Immature natural killer cell (primary cell): ENCODE results near the gene LGALS14. TPM values are rescaled to one million over a fixed set of nuclear protein-coding genes. Genes with fewer than 3 reads are reported as not detected.

Experiments used
- DNase-seq, 3 donors: peaks; one replicate each; pipeline ENCODE4 v3.0.0; 2022; ENCODE audit warnings: mixed read lengths in 1 of 3
- H3K27ac Mint-ChIP-seq, 6 donors: one replicate each; pipeline ENCODE4 v1.8.0; 2020; ENCODE audit warnings: mixed read lengths in 6 of 6, mild to moderate bottlenecking in 5 of 6, inconsistent platforms in 4 of 6, moderate library complexity in 3 of 6
- H3K27me3 Mint-ChIP-seq, 3 donors: one replicate each; pipeline ENCODE4 v1.8.0; 2020 to 2021; ENCODE audit warnings: low read depth in 3 of 3, mild to moderate bottlenecking in 3 of 3, mixed read lengths in 3 of 3, moderate library complexity in 3 of 3, inconsistent platforms in 1 of 3
- H3K36me3 Mint-ChIP-seq, 3 donors: one replicate each; pipeline ENCODE4 v1.8.0; 2020; ENCODE audit warnings: mixed read lengths in 3 of 3, inconsistent platforms in 2 of 3, mild to moderate bottlenecking in 2 of 3
- H3K4me1 Mint-ChIP-seq, 2 donors: one replicate each; pipeline ENCODE4 v1.8.0; 2020; ENCODE audit warnings: inconsistent platforms in 2 of 2, mild to moderate bottlenecking in 2 of 2, mixed read lengths in 2 of 2, moderate library complexity in 1 of 2
- H3K4me3 Mint-ChIP-seq, 5 donors: one replicate each; pipeline ENCODE4 v1.8.0; 2020; ENCODE audit warnings: mild to moderate bottlenecking in 5 of 5, mixed read lengths in 5 of 5, inconsistent platforms in 3 of 5, moderate library complexity in 3 of 5
- H3K9me3 Mint-ChIP-seq, 6 donors: one replicate each; pipeline ENCODE4 v1.8.0; 2020; ENCODE audit warnings: mild to moderate bottlenecking in 6 of 6, mixed read lengths in 6 of 6, inconsistent platforms in 4 of 6, moderate library complexity in 3 of 6
- polyA plus RNA-seq, 3 donors: library from polyadenylated mRNA; unstranded; fragments of 300-500 nt; fragmentation: Illumina TruSeq; gene quantifications; one replicate each; pipeline ENCODE4 v1.2.3, GENCODE V29; 2021

Gene LGALS14
- polyA plus RNA-seq, 3 donors from 2014 or later: not detected

DNA sequence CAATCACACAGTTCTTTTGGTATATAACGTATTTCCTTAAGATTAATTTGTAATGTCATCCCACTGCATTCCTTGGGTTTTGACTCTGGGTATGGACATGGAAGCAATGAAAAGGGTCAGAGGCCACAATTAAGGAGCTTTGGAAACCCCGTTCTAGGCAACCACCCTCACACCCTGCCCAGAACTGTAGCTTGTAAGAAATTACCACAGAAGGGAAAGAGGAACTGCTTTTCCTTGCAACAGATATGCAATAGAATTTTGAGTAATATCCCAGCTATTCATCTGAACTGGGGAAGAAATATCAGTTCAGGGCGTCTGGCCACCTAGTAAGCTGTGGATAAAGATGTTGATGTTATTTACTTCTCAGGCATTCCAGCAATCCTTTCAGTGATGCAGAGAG is 34.5 kb downstream of the LGALS14 start:
- Mint-ChIP-seq H3K27ac (no peak overlapping the region), H3K4me3 (no peak overlapping the region), H3K4me1 (no peaks in the 10 kb centered on the region), H3K9me3 (no peaks in the 10 kb centered on the region), H3K36me3 (peaks cover 0 to 4% (median 0%) of the 10 kb centered on the region in 3 donors), H3K27me3 (peaks cover 1 to 7% (median 4%) of the 10 kb centered on the region in 3 donors)
- no peak for DNase-seq

DNA sequence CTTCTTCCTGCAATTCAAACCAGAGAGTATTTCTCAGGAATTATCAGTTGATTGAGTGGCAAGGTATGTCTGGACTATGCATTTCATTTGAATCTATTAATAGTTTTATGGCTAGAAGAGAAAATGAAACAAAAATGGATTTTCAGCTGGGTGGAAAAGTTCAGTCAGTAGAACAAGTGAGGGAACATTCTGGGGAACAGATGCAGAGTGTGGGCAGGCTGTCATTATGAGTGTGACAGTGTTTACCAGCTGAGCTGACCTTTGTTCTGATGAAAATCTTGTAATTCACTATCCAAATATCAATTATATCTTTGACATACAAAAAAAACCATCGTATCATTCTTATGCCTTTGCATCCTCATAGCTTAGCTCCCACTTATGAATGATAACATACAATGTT is 36.1 kb downstream of the LGALS14 start:
- peaks cover 0 to 4% (median 0%) of the 10 kb centered on the region in 3 donors for H3K36me3 Mint-ChIP-seq
- no peak for DNase-seq
- H3K27me3 Mint-ChIP-seq: peaks cover 1 to 11% (median 5%) of the 10 kb centered on the region in 3 donors
- H3K27ac Mint-ChIP-seq: no peak overlapping the region
- H3K4me3 Mint-ChIP-seq: no peak overlapping the region
- no peaks in the 10 kb centered on the region for H3K4me1 Mint-ChIP-seq
- no peaks in the 10 kb centered on the region for H3K9me3 Mint-ChIP-seq

DNA sequence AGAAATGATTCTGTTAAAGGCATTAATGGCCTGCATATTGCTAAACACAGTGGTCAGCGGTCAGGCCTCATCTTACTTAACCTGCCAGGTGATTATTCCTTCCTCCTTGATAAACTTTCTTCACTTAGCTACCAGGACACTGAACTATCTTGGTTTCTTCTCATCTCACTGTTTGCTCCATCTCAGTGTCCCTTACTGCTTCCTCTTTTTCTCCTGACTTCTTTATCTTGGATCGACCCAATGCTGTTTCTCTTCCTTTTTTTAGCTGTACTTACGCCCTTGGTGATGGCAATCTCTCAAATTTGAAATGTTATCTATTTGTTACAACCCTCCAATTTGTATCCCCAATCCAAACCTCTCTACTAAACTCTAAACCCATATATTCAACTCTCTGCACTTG is 41.4 kb downstream of the LGALS14 start:
- Mint-ChIP-seq H3K4me1 (no peaks in the 10 kb centered on the region), H3K27ac (no peak overlapping the region), H3K27me3 (peaks cover 3 to 13% (median 12%) of the 10 kb centered on the region in 3 donors), H3K9me3 (no peaks in the 10 kb centered on the region), H3K4me3 (no peak overlapping the region), H3K36me3 (peaks cover 0 to 4% (median 0%) of the 10 kb centered on the region in 3 donors)
- no peak for DNase-seq

DNA sequence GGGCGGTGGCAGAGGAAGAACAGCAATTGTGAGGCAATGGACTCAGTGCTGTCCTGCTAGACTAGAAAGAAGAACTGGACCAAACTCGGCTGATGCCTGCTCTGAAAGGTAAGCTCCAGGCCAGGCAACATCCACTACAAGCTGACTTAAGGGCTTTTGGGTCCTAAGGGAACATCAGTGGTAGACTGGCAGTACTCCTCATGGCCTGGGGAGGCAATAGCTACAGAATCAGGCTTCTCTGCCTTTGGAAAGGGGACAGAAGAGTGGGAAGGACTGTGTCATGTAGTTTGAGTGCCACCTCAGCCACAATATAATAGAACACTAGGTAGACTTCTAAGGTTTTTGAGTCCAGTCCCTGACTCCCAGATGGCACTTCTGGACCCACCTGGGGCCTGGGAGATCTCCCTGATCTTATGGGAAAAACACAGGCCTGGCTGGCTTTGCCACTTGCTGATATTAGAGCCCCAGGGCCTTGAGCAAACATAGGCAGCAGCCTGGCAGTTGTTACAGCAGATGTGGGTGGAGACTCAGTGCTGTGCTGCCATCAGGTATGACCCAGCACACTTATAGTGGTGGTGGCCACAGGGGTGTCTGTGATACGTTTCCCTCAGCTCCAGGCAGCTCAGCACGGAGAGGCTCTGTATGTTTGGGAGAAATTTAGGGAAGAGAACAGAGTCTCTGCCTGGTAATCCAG is 42.7 kb downstream of the LGALS14 start:
- Mint-ChIP-seq H3K4me1 (no peaks in the 10 kb centered on the region), H3K36me3 (peaks cover 0 to 4% (median 0%) of the 10 kb centered on the region in 3 donors), H3K4me3 (no peak overlapping the region), H3K27ac (no peak overlapping the region), H3K27me3 (peaks cover 2 to 16% (median 9%) of the 10 kb centered on the region in 3 donors), H3K9me3 (no peaks in the 10 kb centered on the region)
- DNase-seq: no peak

DNA sequence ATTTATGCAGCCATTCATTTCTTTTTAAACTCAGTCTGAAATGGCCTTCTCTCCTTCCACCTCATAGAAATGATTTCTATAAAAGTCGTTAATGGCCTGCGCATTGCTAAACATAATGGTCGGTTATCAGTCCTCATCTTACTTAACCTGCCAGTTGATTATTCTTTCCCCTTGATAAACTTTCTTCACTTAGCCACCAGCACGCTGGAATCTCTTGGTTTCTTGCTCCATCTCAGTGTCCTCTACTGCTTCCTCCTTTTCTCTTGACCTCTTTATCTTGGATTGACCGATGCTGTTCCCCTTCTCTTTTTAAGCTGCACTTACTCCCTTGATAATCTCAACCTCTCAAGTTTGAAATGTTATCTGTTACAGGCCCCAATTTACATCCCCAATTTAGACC is 45.7 kb downstream of the LGALS14 start:
- no peaks in the 10 kb centered on the region for H3K36me3 Mint-ChIP-seq
- H3K9me3 Mint-ChIP-seq: no peaks in the 10 kb centered on the region
- DNase-seq: no peak
- no peak overlapping the region for H3K27ac Mint-ChIP-seq
- H3K4me3 Mint-ChIP-seq: no peak overlapping the region
- H3K4me1 Mint-ChIP-seq: no peaks in the 10 kb centered on the region
- H3K27me3 Mint-ChIP-seq: peaks cover 2 to 13% (median 2%) of the 10 kb centered on the region in 3 donors

DNA sequence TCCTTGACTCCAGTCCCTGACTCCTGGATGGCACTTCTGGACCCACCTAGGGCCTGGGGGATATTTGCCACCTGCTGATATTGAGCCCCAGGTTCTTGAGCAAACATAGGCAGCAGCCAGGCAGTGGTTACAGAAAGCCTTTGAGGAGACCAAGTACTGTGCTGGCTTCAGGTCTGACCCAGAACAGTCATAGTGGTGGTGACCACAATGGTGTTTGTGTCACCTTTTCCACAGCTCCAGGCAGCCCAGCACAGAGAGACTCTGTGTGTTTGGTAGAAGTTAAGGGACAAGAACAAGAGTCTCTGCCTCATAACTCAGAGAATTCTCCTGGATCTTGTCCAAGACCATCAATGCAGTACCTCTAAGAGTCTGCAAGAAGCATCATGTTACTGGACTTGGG is 48.1 kb downstream of the LGALS14 start:
- H3K27me3 Mint-ChIP-seq: peaks cover 2 to 8% (median 5%) of the 10 kb centered on the region in 3 donors

DNA sequence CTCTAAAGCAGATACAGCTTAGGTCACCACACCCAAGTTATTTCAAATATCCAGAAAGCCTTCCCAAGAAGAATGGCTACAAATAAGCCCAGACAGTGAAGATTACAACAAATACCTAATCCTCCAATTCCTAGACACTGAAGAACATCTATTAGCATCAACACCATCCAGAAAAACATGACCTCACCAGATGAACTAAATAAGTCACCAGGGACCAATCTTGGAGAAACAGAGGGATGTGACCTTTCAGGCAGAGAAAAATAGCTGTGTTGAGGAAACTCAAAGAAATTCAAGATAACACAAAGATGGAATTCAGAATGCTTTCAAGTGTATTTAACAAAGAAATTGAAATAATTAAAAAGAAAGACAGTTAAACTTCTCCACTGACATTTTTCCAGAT is 48.5 kb downstream of the LGALS14 start:
- no peaks in the 10 kb centered on the region for H3K36me3 Mint-ChIP-seq
- DNase-seq: no peak
- no peak overlapping the region for H3K27ac Mint-ChIP-seq
- peaks cover 2 to 8% (median 5%) of the 10 kb centered on the region in 3 donors for H3K27me3 Mint-ChIP-seq
- H3K4me3 Mint-ChIP-seq: no peak overlapping the region
- no peaks in the 10 kb centered on the region for H3K4me1 Mint-ChIP-seq
- no peaks in the 10 kb centered on the region for H3K9me3 Mint-ChIP-seq

More for the DNA sequence above, 48.1 kb downstream of the LGALS14 start:
- Mint-ChIP-seq H3K36me3 (no peaks in the 10 kb centered on the region), H3K9me3 (no peaks in the 10 kb centered on the region), H3K4me1 (no peaks in the 10 kb centered on the region), H3K27ac (no peak overlapping the region), H3K4me3 (no peak overlapping the region)
- no peak for DNase-seq

DNA sequence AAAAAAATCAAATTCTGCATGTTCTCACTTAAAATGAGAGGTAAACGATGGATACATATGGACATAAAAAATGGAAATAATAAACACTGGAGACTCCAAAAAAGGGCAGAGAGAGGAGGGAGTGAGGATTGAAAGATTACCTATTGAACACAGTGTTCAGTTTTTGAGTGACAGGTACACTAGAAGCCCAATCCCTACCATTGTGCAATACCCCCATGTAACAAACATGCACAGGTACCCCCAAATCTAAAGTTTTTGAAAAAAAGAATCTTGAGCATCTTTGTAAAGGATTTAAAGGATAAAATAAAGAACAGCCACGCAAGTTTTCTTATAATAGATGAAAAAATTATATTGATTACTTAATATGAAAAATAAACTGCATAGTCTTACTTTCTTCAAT is 50.3 kb downstream of the LGALS14 start:
- DNase-seq: no peak
- no peak overlapping the region for H3K4me3 Mint-ChIP-seq
- H3K4me1 Mint-ChIP-seq: no peaks in the 10 kb centered on the region
- no peaks in the 10 kb centered on the region for H3K36me3 Mint-ChIP-seq
- H3K27ac Mint-ChIP-seq: no peak overlapping the region
- H3K9me3 Mint-ChIP-seq: peaks cover 0 to 4% (median 0%) of the 10 kb centered on the region in 6 donors
- H3K27me3 Mint-ChIP-seq: peaks cover 5 to 9% (median 7%) of the 10 kb centered on the region in 3 donors

DNA sequence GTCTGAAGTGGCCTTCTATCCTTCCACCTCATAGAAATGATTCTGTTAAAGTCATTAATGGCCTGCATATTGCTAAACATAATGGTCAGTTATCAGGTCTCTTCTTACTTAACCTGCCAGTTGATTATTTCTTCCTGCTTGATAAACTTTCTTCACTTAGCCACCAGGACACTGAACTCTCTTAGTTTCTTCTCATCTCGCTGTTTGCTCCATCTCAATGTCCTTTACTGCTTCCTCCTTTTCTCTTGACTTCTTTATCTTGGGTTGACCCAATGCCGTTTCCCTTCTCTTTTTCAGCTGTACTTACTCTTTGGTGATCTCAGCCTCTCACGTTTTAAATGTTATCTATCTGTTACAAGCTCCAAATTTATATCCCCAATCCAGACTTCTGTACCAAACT is 50.7 kb downstream of the LGALS14 start:
- Mint-ChIP-seq H3K27me3 (peaks cover 5 to 9% (median 7%) of the 10 kb centered on the region in 3 donors), H3K36me3 (no peaks in the 10 kb centered on the region), H3K27ac (no peak overlapping the region), H3K9me3 (peaks cover 0 to 4% (median 0%) of the 10 kb centered on the region in 6 donors), H3K4me1 (no peaks in the 10 kb centered on the region), H3K4me3 (no peak overlapping the region)
- DNase-seq: no peak

Other genes starting within 250 kb of the LGALS14 start
- gene TIMM50, start 223.6 kb upstream of the LGALS14 start, polyA plus RNA-seq: 10 to 100 TPM; 50.4 to 65.2 (median 58.6) TPM
- not detected for gene DLL3, start 205.5 kb upstream of the LGALS14 start, polyA plus RNA-seq
- gene SELENOV, start 189.3 kb upstream of the LGALS14 start, polyA plus RNA-seq: not detected
- gene EID2B, start 171.6 kb upstream of the LGALS14 start, polyA plus RNA-seq: 1 to 10 TPM; 5.4 to 6.9 (median 5.7) TPM
- 10 to 100 TPM; 22.1 to 24.9 (median 22.6) TPM for gene EID2, start 164.3 kb upstream of the LGALS14 start, polyA plus RNA-seq
- not detected for gene LGALS13, start 102.0 kb upstream of the LGALS14 start, polyA plus RNA-seq
- not detected for gene LGALS16, start 48.6 kb upstream of the LGALS14 start, polyA plus RNA-seq
- gene CLC, start 33.5 kb downstream of the LGALS14 start, polyA plus RNA-seq: 10 to 100 TPM in 1 of 3 donors, 1 to 10 TPM in 2; 2.4 to 12.8 (median 3.8) TPM
- not detected for gene LEUTX, start 74.4 kb downstream of the LGALS14 start, polyA plus RNA-seq
- 10 to 100 TPM in 2 of 3 donors, 1 to 10 TPM in 1; 6.2 to 24.8 (median 12.5) TPM for gene DYRK1B, start 129.7 kb downstream of the LGALS14 start, polyA plus RNA-seq
- gene FBL, start 141.9 kb downstream of the LGALS14 start, polyA plus RNA-seq: 100 to 1,000 TPM; 127 to 166 (median 143) TPM
- under 1 TPM in 2 of 3 donors, not detected in 1; 0.36 to 0.92 TPM for gene FCGBP, start 230.2 kb downstream of the LGALS14 start, polyA plus RNA-seq